DOHH2 (cell line): ENCODE measurements around the gene MEGF11.

Experiments used
- H3F3A ChIP-seq: fragments of 200-600 bp; sonication (generic), shearing (Covaris generic); 2 replicates; pipeline ENCODE4 v1.6.0; 2016; ENCODE audit warnings: antibody characterized with exemption, mild to moderate bottlenecking; ENCODE audit not compliant: control insufficient read depth, insufficient read depth
- H3K27ac ChIP-seq: fragments of 200-600 bp; sonication (generic); 2 replicates; pipeline ENCODE4 v1.5.1; 2014; ENCODE audit warnings: low read depth, mild to moderate bottlenecking, low read length, moderate library complexity
- H3K27me3 ChIP-seq: fragments of 200-600 bp; sonication (generic); 2 replicates; pipeline ENCODE4 v1.6.1; 2014; ENCODE audit warnings: mild to moderate bottlenecking, low read length, mixed read lengths; ENCODE audit not compliant: control insufficient read depth
- H3K36me3 ChIP-seq: fragments of 200-600 bp; sonication (generic); 2 replicates; pipeline ENCODE4 v1.6.1; 2014; ENCODE audit warnings: mild to moderate bottlenecking, low read length, moderate library complexity, mixed read lengths; ENCODE audit not compliant: control insufficient read depth
- H3K4me1 ChIP-seq: fragments of 200-600 bp; sonication (generic); 2 replicates; pipeline ENCODE4 v1.6.1; 2014; ENCODE audit warnings: mild to moderate bottlenecking, low read length, mixed read lengths; ENCODE audit not compliant: control insufficient read depth
- H3K4me2 ChIP-seq: fragments of 200-600 bp; sonication (generic); 2 replicates; pipeline ENCODE4 v1.6.0; 2014; ENCODE audit warnings: mild to moderate bottlenecking, low read length, moderate library complexity
- H3K4me3 ChIP-seq: fragments of 200-600 bp; sonication (generic); 2 replicates; pipeline ENCODE4 v1.5.1; 2014; ENCODE audit warnings: mild to moderate bottlenecking, low read length, mixed read lengths
- H3K79me2 ChIP-seq: fragments of 200-600 bp; sonication (generic); 2 replicates; pipeline ENCODE4 v1.6.1; 2014; ENCODE audit warnings: mild to moderate bottlenecking, low read length, mixed read lengths; ENCODE audit not compliant: control insufficient read depth
- H3K9me2 ChIP-seq: fragments of 200-600 bp; sonication (generic); replicated peaks from 2 replicates; pipeline ENCODE4 v1.6.1; 2014; ENCODE audit warnings: mild to moderate bottlenecking, low read length, mixed read lengths; ENCODE audit not compliant: control insufficient read depth
- H3K9me3 ChIP-seq: fragments of 200-600 bp; sonication (generic); 2 replicates; pipeline ENCODE4 v1.6.1; 2014; ENCODE audit warnings: antibody characterized with exemption, low read length, mixed read lengths; ENCODE audit not compliant: control insufficient read depth, insufficient read depth
- H4K20me1 ChIP-seq: fragments of 200-600 bp; sonication (generic); 2 replicates; pipeline ENCODE4 v1.6.0; 2014; ENCODE audit warnings: low read depth, mild to moderate bottlenecking, antibody characterized with exemption, low read length, moderate library complexity; ENCODE audit not compliant: control insufficient read depth, insufficient read depth
- EZH2phosphoT487 ChIP-seq: fragments of 200-600 bp; sonication (generic); IDR thresholded peaks from 2 replicates; pipeline ENCODE4 v1.6.1; 2017; ENCODE audit warnings: borderline replicate concordance, mild to moderate bottlenecking, antibody characterized with exemption, low read length, moderate library complexity, mixed read lengths
- TF ChIP-seq, protein P1 (sequence below): fragments of 200-600 bp; sonication (generic); IDR thresholded peaks from one replicate; pipeline ENCODE4 v1.5.1; 2014; ENCODE audit warnings: antibody characterized with exemption, mild to moderate bottlenecking, low read depth, low read length; ENCODE audit not compliant: poor library complexity, severe bottlenecking

MEGF11 gene

DNA sequence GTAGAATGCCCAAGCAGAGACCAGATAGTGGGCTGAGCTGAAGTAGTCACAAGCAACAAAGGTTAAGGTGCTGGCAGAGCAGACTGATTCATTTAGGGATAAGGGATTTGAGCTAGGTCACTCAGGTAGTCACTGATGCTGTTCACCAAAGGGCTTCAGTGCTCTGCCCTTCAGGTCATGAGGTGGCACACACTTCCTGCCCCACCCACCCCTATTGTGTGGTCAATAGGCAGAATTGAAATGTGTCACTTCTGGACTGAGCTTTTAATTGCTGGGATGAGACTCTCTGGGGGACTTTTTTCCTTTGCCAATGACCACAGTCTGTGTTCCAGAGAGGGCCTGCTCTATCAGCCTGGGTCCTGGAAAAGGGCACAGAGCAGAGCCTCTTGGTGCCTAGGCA, 37.0 kb upstream of the MEGF11 start:
- peaks cover 58% of the 10 kb centered on the region for H3K4me1 ChIP-seq
- no peaks in the 10 kb centered on the region for H3K9me2 ChIP-seq
- peaks cover 15% of the 10 kb centered on the region for H3F3A ChIP-seq

DNA sequence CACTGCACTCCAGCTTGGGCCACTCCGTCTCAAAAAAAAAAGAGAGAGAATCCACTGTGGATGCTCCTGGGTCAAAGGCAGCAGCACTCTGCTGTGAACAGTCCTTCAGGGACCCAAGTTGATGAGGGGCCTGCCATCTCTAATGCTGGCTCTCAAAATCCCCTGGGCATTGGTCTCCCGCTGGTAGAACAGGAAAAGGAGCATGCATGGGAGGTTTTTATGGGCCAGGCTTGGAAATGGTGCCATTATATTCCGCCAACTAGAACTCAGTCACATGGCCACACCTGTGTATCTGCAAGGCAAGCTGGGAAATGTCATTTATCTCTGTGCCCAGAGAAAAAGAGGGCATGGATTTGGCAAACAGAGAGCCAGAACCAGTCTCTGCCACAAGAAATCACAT, 36.5 kb upstream of the MEGF11 start:
- Histone ChIP-seq H3K27me3 (no peaks in the 10 kb centered on the region), H3K4me2 (no peak overlapping the region), H4K20me1 (no peaks in the 10 kb centered on the region), H3K36me3 (peaks cover 17% of the 10 kb centered on the region), H3K9me2 (no peaks in the 10 kb centered on the region), H3K4me1 (peaks cover 54% of the 10 kb centered on the region), H3K4me3 (no peak overlapping the region), H3K9me3 (no peaks in the 10 kb centered on the region), H3K79me2 (peaks cover 34% of the 10 kb centered on the region), H3K27ac (no peak overlapping the region), H3F3A (peaks cover 12% of the 10 kb centered on the region)
- TF ChIP-seq, protein P1, sequence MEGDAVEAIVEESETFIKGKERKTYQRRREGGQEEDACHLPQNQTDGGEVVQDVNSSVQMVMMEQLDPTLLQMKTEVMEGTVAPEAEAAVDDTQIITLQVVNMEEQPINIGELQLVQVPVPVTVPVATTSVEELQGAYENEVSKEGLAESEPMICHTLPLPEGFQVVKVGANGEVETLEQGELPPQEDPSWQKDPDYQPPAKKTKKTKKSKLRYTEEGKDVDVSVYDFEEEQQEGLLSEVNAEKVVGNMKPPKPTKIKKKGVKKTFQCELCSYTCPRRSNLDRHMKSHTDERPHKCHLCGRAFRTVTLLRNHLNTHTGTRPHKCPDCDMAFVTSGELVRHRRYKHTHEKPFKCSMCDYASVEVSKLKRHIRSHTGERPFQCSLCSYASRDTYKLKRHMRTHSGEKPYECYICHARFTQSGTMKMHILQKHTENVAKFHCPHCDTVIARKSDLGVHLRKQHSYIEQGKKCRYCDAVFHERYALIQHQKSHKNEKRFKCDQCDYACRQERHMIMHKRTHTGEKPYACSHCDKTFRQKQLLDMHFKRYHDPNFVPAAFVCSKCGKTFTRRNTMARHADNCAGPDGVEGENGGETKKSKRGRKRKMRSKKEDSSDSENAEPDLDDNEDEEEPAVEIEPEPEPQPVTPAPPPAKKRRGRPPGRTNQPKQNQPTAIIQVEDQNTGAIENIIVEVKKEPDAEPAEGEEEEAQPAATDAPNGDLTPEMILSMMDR, result no peak
- no peak for TF ChIP-seq EZH2phosphoT487

More for the DNA sequence above, 37.0 kb upstream of the MEGF11 start:
- Histone ChIP-seq H4K20me1 (no peaks in the 10 kb centered on the region), H3K27ac (no peak overlapping the region), H3K36me3 (peaks cover 19% of the 10 kb centered on the region), H3K4me2 (no peak overlapping the region), H3K27me3 (no peaks in the 10 kb centered on the region), H3K9me3 (no peaks in the 10 kb centered on the region), H3K4me3 (no peak overlapping the region), H3K79me2 (peaks cover 39% of the 10 kb centered on the region)
- no peak for TF ChIP-seq EZH2phosphoT487
- TF ChIP-seq, protein P1, result no peak

DNA sequence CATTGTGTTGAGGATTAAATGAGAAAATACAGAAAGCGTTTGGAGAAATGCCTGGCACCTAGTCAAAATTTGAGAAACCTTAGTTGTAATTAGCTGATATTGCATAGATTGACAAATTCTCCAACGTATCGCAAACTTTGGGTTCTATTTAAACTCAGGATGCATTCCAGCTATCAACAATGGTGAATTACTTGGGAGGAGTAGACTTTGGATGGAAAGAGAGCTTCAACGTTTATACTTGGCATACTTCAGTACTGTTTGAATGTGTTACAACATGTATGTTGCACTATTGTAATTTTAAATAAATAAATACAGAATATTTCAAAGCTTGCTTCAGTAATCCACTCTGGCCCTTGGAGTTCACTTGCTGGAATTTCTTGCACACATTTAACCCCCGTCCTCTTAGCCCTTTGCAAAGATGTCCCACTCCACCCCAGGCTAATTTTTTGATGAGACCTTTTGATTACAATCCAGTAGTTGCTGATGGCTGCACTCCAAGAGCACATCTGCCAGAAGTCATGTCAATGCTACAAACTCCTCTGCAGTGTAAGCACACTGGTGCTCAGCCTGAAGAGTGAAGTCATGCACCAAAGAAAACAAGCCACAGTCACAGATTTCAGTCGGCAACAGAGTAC, 35.1 kb upstream of the MEGF11 start:
- peaks cover 22% of the 10 kb centered on the region for H3K79me2 ChIP-seq
- H3K27me3 ChIP-seq, result no peaks in the 10 kb centered on the region
- peaks cover 9% of the 10 kb centered on the region for H3K36me3 ChIP-seq
- no peak overlapping the region for H3K4me2 ChIP-seq
- no peak overlapping the region for H3K4me3 ChIP-seq
- no peaks in the 10 kb centered on the region for H3K9me2 ChIP-seq
- TF ChIP-seq EZH2phosphoT487, result no peak
- TF ChIP-seq, protein P1, result no peak
- no peaks in the 10 kb centered on the region for H4K20me1 ChIP-seq
- H3K4me1 ChIP-seq, result peaks cover 44% of the 10 kb centered on the region
- H3K27ac ChIP-seq, result no peak overlapping the region
- peaks cover 5% of the 10 kb centered on the region; the same call in 1 of the 2 replicates for H3F3A ChIP-seq
- no peaks in the 10 kb centered on the region for H3K9me3 ChIP-seq
